HepG2 (cell line): ENCODE results near the gene OR6V1. TPM values are rescaled to one million over a fixed set of nuclear protein-coding genes. Genes with fewer than 3 reads are reported as not detected.

Experiments
- ATAC-seq: fragments of 200-7000 bp; cut with Tn5 transposase; 3 replicates; pipeline ENCODE4 v1.9.1; 2020; ENCODE audit warnings: mild to moderate bottlenecking, moderate library complexity
- BruUV-seq: library from RNA; stranded (reverse); fragments of 400-500 nt; replicated peaks from 2 replicates; lab custom pipeline; 2021; lab: Mats Ljungman, UMichigan
- CTCF ChIA-PET: fragments of 300-600 bp; formaldehyde crosslinking; extraction: SDS; loops from one replicate; lab custom pipeline; 2021; ENCODE audit warnings: low total read pairs, inconsistent platforms, low intra/inter-chr PET ratio; lab: Yijun Ruan, JAX
- POLR2A ChIA-PET: fragments of 350-600 bp; sonication (Branson Sonifier 250); formaldehyde crosslinking; loops from one replicate; lab custom pipeline; 2020; ENCODE audit warnings: antibody characterized with exemption, inconsistent platforms; lab: Yijun Ruan, JAX
- DNase-seq: peaks from one replicate; pipeline ENCODE4 v3.0.0-alpha.2; 2015; ENCODE audit warnings: low spot score
- FAIRE-seq: peaks from 3 replicates; lab custom pipeline; 2011; peaks lifted over from hg19 to GRCh38; lab: Jason Lieb, UNC
- H2AFZ ChIP-seq: one replicate; pipeline ENCODE4 v1.6.1; 2011; ENCODE audit warnings: low read length, inconsistent platforms
- H3K27ac ChIP-seq: fragments of 300-600 bp; 3 replicates; pipeline ENCODE4 v1.8.0; 2011; ENCODE audit warnings: mixed run types, mild to moderate bottlenecking, mixed read lengths, low read length, inconsistent platforms; ENCODE audit not compliant: insufficient read depth; ENCODE audit errors: extremely low read length
- H3K27me3 ChIP-seq, 2 experiments: fragments of 200-600 bp in 1 of 2; 2 replicates in 1 of 2; 3 replicates in 1 of 2; pipeline versions ENCODE4 v1.6.0 to v1.8.0; 2011; ENCODE audit warnings: low read length in 2 of 2, mild to moderate bottlenecking in 2 of 2, moderate library complexity in 2 of 2, inconsistent platforms in 1 of 2; ENCODE audit not compliant: insufficient read depth in 2 of 2, control insufficient read depth in 1 of 2
- H3K36me3 ChIP-seq, 2 experiments: fragments of 200-600 bp in 1 of 2; replicated peaks in 1 of 2; 2 replicates in 1 of 2; 3 replicates in 1 of 2; pipeline versions ENCODE4 v1.5.1 to v1.8.0; 2011; ENCODE audit warnings: low read length in 2 of 2, inconsistent platforms in 1 of 2; ENCODE audit not compliant: insufficient read depth in 2 of 2, control insufficient read depth in 1 of 2
- H3K4me1 ChIP-seq: 2 replicates; pipeline ENCODE4 v1.5.1; 2012; ENCODE audit warnings: low read length, inconsistent platforms; ENCODE audit not compliant: insufficient read depth
- H3K4me2 ChIP-seq: 2 replicates; pipeline ENCODE4 v1.6.0; 2011; ENCODE audit warnings: low read depth, low read length, inconsistent platforms
- H3K4me3 ChIP-seq, 3 experiments: fragments of 200-600 bp in 1 of 3; sonication (generic), shearing (Covaris generic) in 1 of 3; replicated peaks in 1 of 3; 2 replicates each; pipeline ENCODE4 v1.5.1; 2011 to 2016; ENCODE audit warnings: low read length in 3 of 3, inconsistent platforms in 2 of 3, low read depth in 2 of 3, mild to moderate bottlenecking in 2 of 3, control low read depth in 1 of 3, mixed read lengths in 1 of 3; ENCODE audit not compliant: insufficient read depth in 1 of 3
- H3K79me2 ChIP-seq: one replicate; pipeline ENCODE4 v1.6.1; 2011; ENCODE audit warnings: low read length, inconsistent platforms; ENCODE audit not compliant: insufficient read depth
- H3K9ac ChIP-seq: 2 replicates; pipeline ENCODE4 v1.6.0; 2011; ENCODE audit warnings: mild to moderate bottlenecking, low read depth, low read length, inconsistent platforms; ENCODE audit not compliant: insufficient read depth
- H3K9me3 ChIP-seq: 2 replicates; pipeline ENCODE4 v1.5.1; 2012; ENCODE audit warnings: mild to moderate bottlenecking, low read length
- H4K20me1 ChIP-seq: 2 replicates; pipeline ENCODE4 v1.6.0; 2011; ENCODE audit warnings: inconsistent platforms, mild to moderate bottlenecking, low read length, moderate library complexity; ENCODE audit not compliant: insufficient read depth
- ARNTL ChIP-seq: sonication (generic); formaldehyde crosslinking; IDR thresholded peaks from 2 replicates; pipeline ENCODE4 v1.4.0; 2020; ENCODE audit warnings: mild to moderate bottlenecking, missing genetic modification reagents
- CHD2 ChIP-seq: IDR thresholded peaks from 2 replicates; pipeline ENCODE4 v1.6.1; 2011; ENCODE audit warnings: low read depth, low read length, improper control_type of control experiment
- HIVEP1 ChIP-seq: sonication (generic); formaldehyde crosslinking; IDR thresholded peaks from 2 replicates; pipeline ENCODE4 v1.4.0; 2020; ENCODE audit warnings: mild to moderate bottlenecking, missing genetic modification reagents
- KMT2B ChIP-seq: IDR thresholded peaks from 2 replicates; pipeline ENCODE4 v1.6.1; 2016; ENCODE audit warnings: missing genetic modification reagents, missing compliant biosample characterization
- THAP8 ChIP-seq: sonication (generic); formaldehyde crosslinking; IDR thresholded peaks from 2 replicates; pipeline ENCODE4 v1.5.1; 2020; ENCODE audit warnings: missing genetic modification reagents, mild to moderate bottlenecking, borderline replicate concordance
- ZBTB43 ChIP-seq: sonication (generic); formaldehyde crosslinking; conservative IDR thresholded peaks from 2 replicates; pipeline ENCODE4 v1.4.0; 2020; ENCODE audit warnings: missing genetic modification reagents
- WGBS: methylation state at CpG from one replicate; pipeline ENCODE4 v1.1.6; 2017; ENCODE audit warnings: low lambda C conversion rate; 5-methylcytosine and 5-hydroxymethylcytosine counted together
- in situ Hi-C: cut with HindIII; loops from 2 replicates; pipeline ENCODE4 v1.10.0; 2017; ENCODE audit warnings: low pct_unique_long_range_greater_than_20kb; ENCODE audit not compliant: extremely low pct_ligation_motif_present
- intact Hi-C: fragments of 100-400 bp; cut with micrococcal nuclease; formaldehyde crosslinking; loops from one replicate; pipeline ENCODE4 v1.10.0; 2022; ENCODE audit not compliant: unreplicated experiment
- polyA plus RNA-seq, 8 experiments: library from polyadenylated mRNA; depleted of rRNA in 3 of 8; stranded (reverse) in 7 of 8; unstranded in 1 of 8; fragments of >200 nt; fragmentation: Illumina TruSeq in 4 of 8; extraction: Trizol in 4 of 8; gene quantifications; 2 replicates each; pipeline versions ENCODE4 v1.2.1 to v1.2.3, GENCODE V29; 2011 to 2016; ENCODE audit warnings: low read depth in 4 of 8, missing spikeins in 1 of 8, mixed read lengths in 1 of 8; ENCODE audit not compliant: insufficient read depth in 1 of 8
- total RNA-seq, 5 experiments: library from RNA; depleted of rRNA; stranded (reverse); fragments of >200 nt; fragmentation: Illumina TruSeq; extraction: Trizol; gene quantifications; 2 replicates each; pipeline ENCODE4 v1.2.3, GENCODE V29; 2016; ENCODE audit warnings: low read depth in 1 of 5

Gene OR6V1
- total and polyA plus RNA-seq, 2 of the 13 experiments (the other 11 are each of a cell fraction or from before 2014, with no cell fraction given) = not detected

DNA sequence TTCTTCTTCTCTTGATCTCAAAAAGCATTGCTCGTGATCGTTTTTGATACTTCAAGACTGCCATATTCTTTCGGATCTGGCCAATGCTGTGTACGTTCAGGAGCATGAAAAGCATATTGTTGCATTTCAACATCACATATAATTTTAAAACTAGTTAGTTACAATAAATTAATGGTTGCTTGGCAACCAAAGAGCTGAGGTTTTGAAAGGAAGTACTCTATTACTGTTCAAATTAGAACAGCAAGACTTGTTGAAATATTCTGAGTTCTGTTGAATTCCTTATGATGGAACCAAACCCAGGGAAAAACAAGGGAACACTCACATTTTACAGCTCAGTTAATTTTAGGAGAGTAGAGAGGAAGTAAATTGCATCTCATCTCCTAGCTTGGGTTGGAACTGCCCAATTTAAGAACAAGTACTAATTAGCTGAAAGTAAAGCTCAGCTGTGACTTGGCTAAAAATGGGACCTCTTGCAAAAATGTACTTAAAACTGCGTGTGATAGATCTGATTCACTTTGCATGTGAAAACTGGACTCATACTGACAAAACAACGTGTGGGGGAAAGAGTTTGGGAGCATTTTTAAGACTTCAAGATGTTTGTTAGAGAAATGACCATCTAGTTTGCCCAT, 46.4 kb upstream of the OR6V1 start:
- no peaks in the 10 kb centered on the region for H3K36me3 ChIP-seq
- H3K79me2 ChIP-seq = no peaks in the 10 kb centered on the region
- H3K9me3 ChIP-seq = 0 out of 2 replicates have a peak, but pooled peaks cover 8% of the 10 kb centered on the region
- H3K4me1 ChIP-seq = no peaks in the 10 kb centered on the region
- H3K27me3 ChIP-seq = no peaks in the 10 kb centered on the region
- FAIRE-seq (no peak), DNase-seq (no peak), ATAC-seq (no peak)
- BruUV-seq = no TSS peak
- intact Hi-C loops (loop anchor here (10.0 kb wide), 2 partner anchors 121 to 299 kb away; partner anchors contain the start of gene TRPV6), in situ Hi-C loops (loop anchor here (5.0 kb wide), 1 partner anchor 207 kb away; no protein-coding TSS in a partner anchor)
- H2AFZ ChIP-seq = no peak overlapping the region
- H3K27ac ChIP-seq = no peak overlapping the region
- H3K4me3 ChIP-seq = no peak overlapping the region
- no peak overlapping the region for H3K9ac ChIP-seq
- no peak overlapping the region for H3K4me2 ChIP-seq
- ChIA-PET CTCF (interaction anchor here (7.9 kb wide), 1 partner anchor 209 kb away, joined by 178 read pairs; no protein-coding TSS in a partner anchor), POLR2A (no interaction called here)
- WGBS = 14% methylated on average over 6 of the region's 6 CpGs
- TF ChIP-seq ARNTL (CRISPR knock-in tag) = no peak
- no peak for TF ChIP-seq THAP8
- TF ChIP-seq HIVEP1 (CRISPR knock-in tag) = no peak
- no peak for TF ChIP-seq CHD2
- TF ChIP-seq KMT2B (CRISPR knock-in tag) = no peak
- no peak for TF ChIP-seq ZBTB43
- H4K20me1 ChIP-seq = no peaks in the 10 kb centered on the region
